BLaER1 (cell line): ENCODE measurements around the gene ZGRF1.
"Not testable (repeated sequence)": the region's sequence is repeated elsewhere in the genome, so short reads cannot be mapped to it uniquely, and the experiment has no call there.

Experiments used
- H3K27ac ChIP-seq: shearing (Covaris generic); formaldehyde crosslinking; 2 replicates; pipeline ENCODE4 v1.8.1; 2022
- H3K27me3 ChIP-seq: shearing (Covaris generic); formaldehyde crosslinking; 2 replicates; pipeline ENCODE4 v1.8.1; 2022
- H3K36me3 ChIP-seq: shearing (Covaris generic); formaldehyde crosslinking; 2 replicates; pipeline ENCODE4 v1.8.1; 2022
- H3K4me1 ChIP-seq: shearing (Covaris generic); formaldehyde crosslinking; 2 replicates; pipeline ENCODE4 v1.8.1; 2022
- H3K4me2 ChIP-seq: shearing (Covaris generic); formaldehyde crosslinking; 2 replicates; pipeline ENCODE4 v1.8.1; 2022
- H3K4me3 ChIP-seq: shearing (Covaris generic); formaldehyde crosslinking; 2 replicates; pipeline ENCODE4 v1.8.1; 2022
- H3K9ac ChIP-seq: shearing (Covaris generic); formaldehyde crosslinking; 2 replicates; pipeline ENCODE4 v1.8.1; 2022
- H3K9me3 ChIP-seq: shearing (Covaris generic); formaldehyde crosslinking; 2 replicates; pipeline ENCODE4 v1.8.1; 2022
- H4K20me1 ChIP-seq: shearing (Covaris generic); formaldehyde crosslinking; 2 replicates; pipeline ENCODE4 v1.8.1; 2022
- Cebpa-rat ChIP-seq: shearing (Covaris generic); IDR thresholded peaks from 2 replicates; pipeline ENCODE4 v1.8.1; 2022

Gene ZGRF1

DNA sequence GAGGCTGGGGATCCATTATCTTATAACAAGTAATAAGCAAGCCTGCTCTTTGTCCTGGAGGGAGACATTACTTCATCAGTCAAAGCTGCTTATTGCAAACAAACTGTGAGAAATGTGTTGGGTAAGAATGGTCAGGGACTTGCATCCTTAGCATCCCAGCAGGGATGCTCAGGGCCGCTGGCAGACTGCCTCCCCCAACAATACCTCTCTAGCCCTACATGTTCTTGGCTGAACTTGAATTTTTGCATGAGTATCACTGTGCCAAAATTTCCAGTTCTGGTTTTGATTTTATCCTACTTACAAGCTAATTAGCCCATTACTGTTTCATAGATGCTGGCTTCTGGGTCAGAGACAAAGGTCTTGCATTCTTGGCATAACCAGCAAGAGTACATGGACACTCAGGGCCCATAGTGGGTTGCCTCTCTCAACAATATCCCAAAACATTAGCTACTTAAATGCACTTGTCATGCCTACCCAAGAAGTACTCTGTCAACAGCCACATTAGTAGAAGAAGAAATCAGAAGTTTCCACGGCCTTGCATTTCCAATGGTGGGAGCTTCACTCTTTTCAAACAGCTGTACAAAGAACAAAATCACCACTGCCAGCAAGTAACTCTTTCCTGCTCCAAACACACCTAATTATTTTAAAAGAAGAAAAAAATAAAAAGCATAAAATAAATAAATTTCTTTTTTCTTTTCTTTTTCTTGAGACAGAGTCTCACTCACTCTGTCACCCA, 78.9 kb downstream of the ZGRF1 start:
- no peaks in the 10 kb centered on the region for H3K27me3 ChIP-seq
- H3K9me3 ChIP-seq = no peaks in the 10 kb centered on the region
- peaks cover 54% of the 10 kb centered on the region for H3K36me3 ChIP-seq
- H3K4me1 ChIP-seq = peaks cover 6% of the 10 kb centered on the region; the same call in 1 of the 2 replicates
- H3K9ac ChIP-seq = no peak overlapping the region
- no peak overlapping the region for H3K27ac ChIP-seq
- H3K4me3 ChIP-seq = no peak overlapping the region
- H3K4me2 ChIP-seq = no peak overlapping the region
- TF ChIP-seq Cebpa-rat = no peak
- H4K20me1 ChIP-seq = no peaks in the 10 kb centered on the region

DNA sequence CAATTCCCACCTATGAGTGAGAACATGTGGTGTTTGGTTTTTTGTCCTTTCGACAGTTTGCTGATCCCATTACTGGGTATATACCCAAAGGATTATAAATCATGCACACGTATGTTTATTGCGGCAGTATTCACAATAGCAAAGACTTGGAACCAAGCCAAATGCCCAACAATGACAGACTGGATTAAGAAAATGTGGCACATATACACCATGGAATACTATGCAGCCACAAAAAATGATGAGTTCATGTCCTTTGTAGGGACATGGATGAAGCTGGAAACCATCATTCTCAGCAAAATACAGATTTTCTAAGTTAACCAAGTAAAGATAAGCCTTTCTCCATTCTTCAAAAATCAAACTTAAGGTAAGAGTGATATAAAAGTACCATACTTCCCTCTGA, 82.4 kb downstream of the ZGRF1 start:
- not testable (repeated sequence) for H3K4me2 ChIP-seq, H3K9me3 ChIP-seq, H3K9ac ChIP-seq, H3K27me3 ChIP-seq, H3K4me3 ChIP-seq, H4K20me1 ChIP-seq, H3K4me1 ChIP-seq, H3K27ac ChIP-seq
- peaks cover 45% of the 10 kb centered on the region for H3K36me3 ChIP-seq

- no peaks in the 10 kb centered on the region for H3K4me1 ChIP-seq
- H3K4me3 ChIP-seq = no peak overlapping the region
- no peak overlapping the region for H3K27ac ChIP-seq
- H3K4me2 ChIP-seq = no peak overlapping the region
- no peaks in the 10 kb centered on the region for H3K9me3 ChIP-seq
- H3K27me3 ChIP-seq = no peaks in the 10 kb centered on the region
- no peak for TF ChIP-seq Cebpa-rat
- no peak overlapping the region for H3K9ac ChIP-seq
- peaks cover 36% of the 10 kb centered on the region for H3K36me3 ChIP-seq
- H4K20me1 ChIP-seq = no peaks in the 10 kb centered on the region
Measured at GRCh38 chr4:112552668-112553067, 84.0 kb downstream of the ZGRF1 start.

DNA sequence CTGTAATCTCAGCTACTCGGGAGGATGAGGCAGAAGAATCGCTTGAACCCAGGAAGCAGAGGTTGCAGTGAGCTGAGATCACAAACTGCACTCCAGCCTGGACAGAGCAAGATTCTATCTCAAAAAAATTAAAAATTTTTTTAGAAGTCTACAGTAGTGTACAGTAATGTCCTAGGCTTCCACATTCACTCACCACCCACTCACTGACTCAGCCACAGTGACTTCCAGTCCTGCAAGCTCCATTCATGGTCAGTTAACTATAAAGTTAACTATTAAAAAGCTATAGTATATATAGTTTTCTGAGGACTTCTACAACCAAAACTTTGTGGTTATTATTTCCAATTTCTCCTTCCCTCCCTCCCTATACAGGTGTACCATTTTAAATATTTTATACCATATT, 86.0 kb downstream of the ZGRF1 start:
- Histone ChIP-seq H3K4me2 (no peak overlapping the region), H3K27ac (no peak overlapping the region), H3K27me3 (no peaks in the 10 kb centered on the region), H3K9ac (no peak overlapping the region), H3K4me1 (no peaks in the 10 kb centered on the region), H3K9me3 (no peaks in the 10 kb centered on the region), H3K4me3 (no peak overlapping the region), H3K36me3 (peaks cover 31% of the 10 kb centered on the region), H4K20me1 (no peaks in the 10 kb centered on the region)
- TF ChIP-seq Cebpa-rat = no peak

DNA sequence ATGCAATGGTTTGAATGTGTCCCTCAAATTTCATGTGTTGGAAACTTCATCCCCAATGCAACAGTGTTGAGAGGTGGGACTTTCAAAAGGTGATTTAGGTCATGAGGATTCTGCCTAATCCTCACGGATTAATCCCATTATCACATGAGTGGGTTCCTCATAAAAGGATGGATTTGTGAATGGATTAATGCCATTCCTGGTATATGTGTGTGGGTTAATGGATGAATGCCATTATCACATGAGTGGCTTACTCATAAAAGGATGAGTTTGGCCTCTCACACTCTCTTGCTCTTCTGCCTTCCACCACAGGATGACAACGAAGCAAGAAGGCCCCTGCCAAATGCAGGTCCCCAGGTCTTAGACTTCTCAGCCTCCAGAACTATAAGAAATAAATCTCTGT, 90.2 kb downstream of the ZGRF1 start:
- no peak overlapping the region for H3K27ac ChIP-seq
- no peaks in the 10 kb centered on the region for H3K4me1 ChIP-seq
- no peak for TF ChIP-seq Cebpa-rat
- no peaks in the 10 kb centered on the region for H3K27me3 ChIP-seq
- H4K20me1 ChIP-seq = no peaks in the 10 kb centered on the region
- peaks cover 17% of the 10 kb centered on the region for H3K36me3 ChIP-seq
- no peak overlapping the region for H3K9ac ChIP-seq
- no peak overlapping the region for H3K4me2 ChIP-seq
- H3K9me3 ChIP-seq = no peaks in the 10 kb centered on the region
- no peak overlapping the region for H3K4me3 ChIP-seq

- Histone ChIP-seq H3K4me2 (no peak overlapping the region), H3K36me3 (peaks cover 16% of the 10 kb centered on the region), H3K4me3 (no peak overlapping the region), H3K27ac (no peak overlapping the region), H3K27me3 (no peaks in the 10 kb centered on the region), H3K9ac (no peak overlapping the region), H3K9me3 (no peaks in the 10 kb centered on the region), H4K20me1 (no peaks in the 10 kb centered on the region), H3K4me1 (no peaks in the 10 kb centered on the region)
- TF ChIP-seq Cebpa-rat = no peak
Measured at GRCh38 chr4:112545346-112545745, 91.4 kb downstream of the ZGRF1 start.

DNA sequence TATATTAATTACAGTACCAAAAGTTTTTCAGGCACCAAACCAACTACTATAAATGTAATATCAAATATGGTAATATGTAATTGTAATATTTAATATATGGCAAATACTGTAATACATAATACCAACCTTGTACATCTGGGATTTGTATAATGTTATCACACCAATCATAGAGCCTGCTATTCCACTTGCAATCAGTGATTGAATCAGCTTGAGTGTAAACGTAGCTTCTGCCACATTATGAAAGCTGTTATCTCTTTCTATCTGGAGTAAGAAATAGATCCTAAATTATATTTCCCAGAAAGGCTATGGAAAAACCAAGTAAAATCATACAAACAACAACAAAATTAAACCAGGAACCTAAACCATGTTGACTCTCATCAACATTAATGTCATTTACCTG, 96.0 kb downstream of the ZGRF1 start:
- Histone ChIP-seq H3K36me3 (peaks cover 11% of the 10 kb centered on the region; the same call in 1 of the 2 replicates), H3K9ac (no peak overlapping the region), H3K9me3 (no peaks in the 10 kb centered on the region), H3K4me3 (no peak overlapping the region), H3K4me2 (no peak overlapping the region), H4K20me1 (no peaks in the 10 kb centered on the region), H3K27ac (no peak overlapping the region), H3K4me1 (no peaks in the 10 kb centered on the region), H3K27me3 (no peaks in the 10 kb centered on the region)
- TF ChIP-seq Cebpa-rat = no peak

DNA sequence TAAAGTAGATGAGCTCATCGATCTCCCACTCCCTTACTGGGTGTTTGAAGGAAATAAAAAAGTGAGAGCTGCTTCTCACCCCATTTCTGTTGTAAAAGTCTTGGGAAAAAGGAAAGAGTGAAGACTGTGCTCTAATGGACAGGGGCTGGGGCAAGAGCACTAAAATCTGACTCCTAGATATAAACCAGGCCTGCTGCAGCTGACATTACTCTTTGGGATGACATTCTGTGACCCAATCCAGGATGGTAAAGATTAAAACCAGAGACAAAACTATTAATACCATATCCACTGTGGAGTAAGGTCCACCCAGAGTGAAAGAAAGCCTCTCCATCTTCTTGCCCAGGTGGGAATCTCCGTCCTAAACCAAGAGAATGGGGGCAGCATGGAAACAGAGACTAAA, 100.6 kb downstream of the ZGRF1 start:
- Histone ChIP-seq H3K9ac (no peak overlapping the region), H3K36me3 (peaks cover 11% of the 10 kb centered on the region; the same call in 1 of the 2 replicates), H3K27me3 (no peaks in the 10 kb centered on the region), H3K4me2 (no peak overlapping the region), H3K27ac (no peak overlapping the region), H4K20me1 (no peaks in the 10 kb centered on the region), H3K4me3 (no peak overlapping the region), H3K4me1 (no peaks in the 10 kb centered on the region), H3K9me3 (no peaks in the 10 kb centered on the region)
- TF ChIP-seq Cebpa-rat = no peak

DNA sequence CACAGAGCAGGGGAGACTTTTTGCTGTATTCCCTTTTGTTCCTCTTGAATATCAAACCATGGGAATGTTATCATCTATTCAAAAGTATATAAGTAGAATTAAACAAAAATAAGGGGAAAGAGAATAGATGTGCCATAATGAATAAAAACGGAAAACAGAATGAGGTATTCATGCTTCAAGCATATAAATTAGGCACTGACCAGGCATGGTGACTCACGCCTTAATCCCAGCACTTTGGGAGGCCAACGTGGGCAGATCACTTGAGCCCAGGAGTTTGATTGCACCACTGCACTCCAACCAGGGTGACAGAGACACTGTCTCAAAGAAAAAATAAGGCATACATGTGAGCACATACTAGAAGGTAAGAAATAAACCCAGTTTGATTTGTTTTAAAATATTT, 104.4 kb downstream of the ZGRF1 start:
- Histone ChIP-seq H3K4me3 (no peak overlapping the region), H3K27ac (no peak overlapping the region), H3K4me2 (no peak overlapping the region), H4K20me1 (no peaks in the 10 kb centered on the region), H3K9ac (no peak overlapping the region), H3K9me3 (no peaks in the 10 kb centered on the region), H3K4me1 (no peaks in the 10 kb centered on the region), H3K27me3 (no peaks in the 10 kb centered on the region), H3K36me3 (no peaks in the 10 kb centered on the region)
- no peak for TF ChIP-seq Cebpa-rat

- Histone ChIP-seq H3K9ac (no peak overlapping the region), H4K20me1 (no peaks in the 10 kb centered on the region)
Measured at GRCh38 chr4:112531146-112531545, 105.6 kb downstream of the ZGRF1 start.

GRCh38 chr4:112526061-112526460, 110.6 kb downstream of the ZGRF1 start:
- Histone ChIP-seq H3K27me3 (peaks cover 53% of the 10 kb centered on the region), H3K36me3 (no peaks in the 10 kb centered on the region), H3K27ac (no peak overlapping the region), H4K20me1 (peaks cover 24% of the 10 kb centered on the region), H3K9ac (no peak overlapping the region), H3K4me1 (peaks cover 16% of the 10 kb centered on the region), H3K4me3 (no peak overlapping the region), H3K9me3 (peaks cover 22% of the 10 kb centered on the region), H3K4me2 (no peak overlapping the region)
- no peak for TF ChIP-seq Cebpa-rat

More at GRCh38 chr4:112531146-112531545, 105.6 kb downstream of the ZGRF1 start:
- H3K27ac ChIP-seq = no peak overlapping the region
- no peak overlapping the region for H3K4me3 ChIP-seq
- no peak overlapping the region for H3K4me2 ChIP-seq
- H3K4me1 ChIP-seq = no peaks in the 10 kb centered on the region
- peaks cover 4% of the 10 kb centered on the region; the same call in 1 of the 2 replicates for H3K27me3 ChIP-seq
- H3K36me3 ChIP-seq = no peaks in the 10 kb centered on the region
- no peak for TF ChIP-seq Cebpa-rat
- H3K9me3 ChIP-seq = no peaks in the 10 kb centered on the region
